Astrocyte (in vitro differentiated cells and primary cell): ENCODE measurements around the gene MCF2L.

Source experiments
- CTCF ChIP-seq: IDR thresholded peaks from 2 replicates; pipeline ENCODE4 v1.5.1; 2011; ENCODE audit warnings: low read depth, mild to moderate bottlenecking, inconsistent platforms, low read length, moderate library complexity; ENCODE audit not compliant: insufficient read depth
- EZH2 ChIP-seq: IDR thresholded peaks from 2 replicates; pipeline ENCODE4 v1.6.1; 2012; ENCODE audit warnings: mild to moderate bottlenecking, low read length, inconsistent platforms; ENCODE audit not compliant: insufficient read depth

GRCh38 chr13:112940236-112940635 is 28.8 kb upstream of the MCF2L start:
- no peak for TF ChIP-seq CTCF
- TF ChIP-seq EZH2 = no peak
